SH-SY5Y (cell line): ENCODE results near the gene NECAB3.

ENCODE experiments used
- GATA2 ChIP-seq: IDR thresholded peaks from 2 replicates; pipeline ENCODE4 v1.6.1; 2011; ENCODE audit warnings: mild to moderate bottlenecking, low read depth, low read length
- GATA3 ChIP-seq: IDR thresholded peaks from 2 replicates; pipeline ENCODE4 v1.6.1; 2011; ENCODE audit warnings: low read depth, mild to moderate bottlenecking, low read length, moderate library complexity

GRCh38 chr20:33611106-33611505 is 63.1 kb downstream of the NECAB3 start:
- TF ChIP-seq GATA2 (no peak), GATA3 (no peak)
